DND-41 (cell line): ENCODE measurements around the gene SGMS1.
"Not testable (repeated sequence)": the region's sequence is repeated elsewhere in the genome, so short reads cannot be mapped to it uniquely, and the experiment has no call there.

Experiments
- ATAC-seq: fragments of 200-7000 bp; cut with Tn5 transposase; 3 replicates; pipeline ENCODE4 v1.9.1; 2021; ENCODE audit warnings: low read depth; ENCODE audit not compliant: insufficient read depth
- DNase-seq: peaks from one replicate; pipeline ENCODE4 v3.0.0-alpha.2; 2020
- H2AFZ ChIP-seq: 2 replicates; pipeline ENCODE4 v1.6.0; 2012; ENCODE audit warnings: low read depth, low read length
- H3K27ac ChIP-seq: 2 replicates; pipeline ENCODE4 v1.5.1; 2012; ENCODE audit warnings: low read length, inconsistent platforms
- H3K27me3 ChIP-seq: fragments of 200-600 bp; sonication (generic); 2 replicates; pipeline ENCODE4 v1.6.0; 2012; ENCODE audit warnings: low read length, mild to moderate bottlenecking, inconsistent platforms; ENCODE audit not compliant: insufficient read depth, poor library complexity
- H3K36me3 ChIP-seq: 2 replicates; pipeline ENCODE4 v1.5.1; 2012; ENCODE audit warnings: low read length, inconsistent platforms; ENCODE audit not compliant: insufficient read depth
- H3K4me1 ChIP-seq: 2 replicates; pipeline ENCODE4 v1.5.1; 2012; ENCODE audit warnings: mild to moderate bottlenecking, low read length; ENCODE audit not compliant: insufficient read depth
- H3K4me2 ChIP-seq: 2 replicates; pipeline ENCODE4 v1.6.0; 2012; ENCODE audit warnings: mild to moderate bottlenecking, moderate library complexity, low read length, inconsistent platforms; ENCODE audit not compliant: insufficient read depth
- H3K4me3 ChIP-seq, 2 experiments: fragments of 200-600 bp in 1 of 2; shearing (Covaris generic) in 1 of 2; 2 replicates each; pipeline ENCODE4 v1.5.1; 2012 to 2016; ENCODE audit warnings: inconsistent platforms in 2 of 2, low read length in 2 of 2, mild to moderate bottlenecking in 2 of 2, low read depth in 1 of 2, moderate library complexity in 1 of 2
- H3K79me2 ChIP-seq: 2 replicates; pipeline ENCODE4 v1.6.0; 2012; ENCODE audit warnings: low read length, inconsistent platforms; ENCODE audit not compliant: insufficient read depth
- H3K9ac ChIP-seq: 2 replicates; pipeline ENCODE4 v1.6.0; 2012; ENCODE audit warnings: low read depth, mild to moderate bottlenecking, inconsistent platforms, low read length, moderate library complexity
- H3K9me3 ChIP-seq: 2 replicates; pipeline ENCODE4 v1.5.1; 2012; ENCODE audit warnings: low read length, moderate library complexity, mild to moderate bottlenecking, inconsistent platforms; ENCODE audit not compliant: insufficient read depth, severe bottlenecking
- H4K20me1 ChIP-seq: 2 replicates; pipeline ENCODE4 v1.6.0; 2012; ENCODE audit warnings: low read length; ENCODE audit not compliant: insufficient read depth
- CTCF ChIP-seq: IDR thresholded peaks from 2 replicates; pipeline ENCODE4 v1.5.1; 2012; ENCODE audit warnings: borderline replicate concordance, low read length, moderate library complexity, mild to moderate bottlenecking; ENCODE audit not compliant: poor library complexity, severe bottlenecking; ENCODE audit errors: extremely low read depth
- EZH2 ChIP-seq: IDR thresholded peaks from 3 replicates; pipeline ENCODE4 v1.6.1; 2012; ENCODE audit warnings: borderline replicate concordance, low read depth, mild to moderate bottlenecking, moderate library complexity, low read length, inconsistent platforms; ENCODE audit not compliant: severe bottlenecking

Gene SGMS1

GRCh38 chr10:50659865-50660730 is 36.3 kb upstream of the SGMS1 start:
- H3K4me2 ChIP-seq, H3K4me3 ChIP-seq, H3K79me2 ChIP-seq, H3K36me3 ChIP-seq, H3K9ac ChIP-seq, H4K20me1 ChIP-seq, H3K9me3 ChIP-seq, H3K27me3 ChIP-seq, H3K27ac ChIP-seq, H2AFZ ChIP-seq, H3K4me1 ChIP-seq, DNase-seq: not testable (repeated sequence)
- ATAC-seq = peak; percentile 27; the same call in 1 of the 3 replicates

GRCh38 chr10:50659016-50659864 is 35.5 kb upstream of the SGMS1 start:
- H2AFZ ChIP-seq, H3K27ac ChIP-seq, H3K79me2 ChIP-seq, DNase-seq, H3K4me3 ChIP-seq, H4K20me1 ChIP-seq, H3K4me1 ChIP-seq, H3K9ac ChIP-seq, ATAC-seq, H3K9me3 ChIP-seq, H3K27me3 ChIP-seq, H3K4me2 ChIP-seq, H3K36me3 ChIP-seq: not testable (repeated sequence)

GRCh38 chr10:50658165-50658564 is 34.4 kb upstream of the SGMS1 start:
- no peaks in the 10 kb centered on the region for H3K27me3 ChIP-seq
- ATAC-seq = no peak
- no peaks in the 10 kb centered on the region for H3K4me1 ChIP-seq
- H4K20me1 ChIP-seq = no peaks in the 10 kb centered on the region
- no peak for DNase-seq
- H3K36me3 ChIP-seq = no peaks in the 10 kb centered on the region
- H3K9ac ChIP-seq = no peak overlapping the region
- H3K4me3 ChIP-seq = no peak overlapping the region
- no peaks in the 10 kb centered on the region for H3K79me2 ChIP-seq
- H3K27ac ChIP-seq = no peak overlapping the region
- TF ChIP-seq EZH2 = no peak
- no peak for TF ChIP-seq CTCF
- no peak overlapping the region for H3K4me2 ChIP-seq
- H2AFZ ChIP-seq = no peak overlapping the region
- H3K9me3 ChIP-seq = no peaks in the 10 kb centered on the region

GRCh38 chr10:50653758-50654157 is 30.0 kb upstream of the SGMS1 start:
- DNase-seq (no peak), ATAC-seq (no peak)
- H3K9me3 ChIP-seq = no peaks in the 10 kb centered on the region
- H3K79me2 ChIP-seq = no peaks in the 10 kb centered on the region
- H3K4me2 ChIP-seq = no peak overlapping the region
- TF ChIP-seq CTCF (no peak), EZH2 (no peak)
- H3K27me3 ChIP-seq = no peaks in the 10 kb centered on the region
- no peak overlapping the region for H3K4me3 ChIP-seq
- H3K27ac ChIP-seq = no peak overlapping the region
- H3K9ac ChIP-seq = no peak overlapping the region
- no peak overlapping the region for H2AFZ ChIP-seq
- no peaks in the 10 kb centered on the region for H3K36me3 ChIP-seq
- H3K4me1 ChIP-seq = no peaks in the 10 kb centered on the region
- no peaks in the 10 kb centered on the region for H4K20me1 ChIP-seq
